Common myeloid progenitor, CD34-positive (primary cell): ENCODE measurements around the gene PPP1R9A.

Source experiments
- CTCF ChIA-PET: fragments of 350-600 bp; sonication (Branson Sonifier 250); formaldehyde crosslinking; loops from one replicate; lab custom pipeline; 2021; ENCODE audit warnings: antibody characterized with exemption; lab: Charles Lee
- POLR2A ChIA-PET: fragments of 350-600 bp; sonication (Branson Sonifier 250); formaldehyde crosslinking; loops from one replicate; lab custom pipeline; 2021; ENCODE audit warnings: antibody characterized with exemption; lab: Charles Lee
- DNase-seq, 3 donors: peaks; one replicate each; pipeline versions ENCODE4 v3.0.0 to v3.0.0-alpha.2; 2013
- H3K27ac ChIP-seq, 2 experiments: 1 replicate in 1 of 2; 2 replicates in 1 of 2; pipeline ENCODE4 v1.7.0; 2013; ENCODE audit warnings: inconsistent platforms in 2 of 2, low read length in 2 of 2, mild to moderate bottlenecking in 2 of 2, low read depth in 1 of 2, moderate library complexity in 1 of 2; ENCODE audit not compliant: severe bottlenecking in 2 of 2, insufficient read depth in 1 of 2, poor library complexity in 1 of 2
- H3K27me3 ChIP-seq, 5 experiments: replicated peaks in 2 of 5; 1 replicate in 3 of 5; 2 replicates in 2 of 5; pipeline versions ENCODE4 v1.6.1 to v1.7.0; 2013; ENCODE audit warnings: low read length in 4 of 5, mild to moderate bottlenecking in 2 of 5, moderate library complexity in 2 of 5, inconsistent platforms in 1 of 5; ENCODE audit not compliant: insufficient read depth in 5 of 5, control insufficient read depth in 4 of 5
- H3K36me3 ChIP-seq, 4 experiments: 1 replicate in 2 of 4; 2 replicates in 2 of 4; pipeline versions ENCODE4 v1.6.1 to v1.7.0; 2013; ENCODE audit warnings: low read length in 3 of 4, control low read depth in 1 of 4, mild to moderate bottlenecking in 1 of 4; ENCODE audit not compliant: control insufficient read depth in 4 of 4, insufficient read depth in 4 of 4
- H3K4me1 ChIP-seq, 4 experiments: 1 replicate in 3 of 4; 2 replicates in 1 of 4; pipeline versions ENCODE4 v1.6.1 to v1.7.1; 2013; ENCODE audit warnings: low read length in 3 of 4, mild to moderate bottlenecking in 3 of 4, control low read depth in 1 of 4, inconsistent platforms in 1 of 4, moderate library complexity in 1 of 4; ENCODE audit not compliant: control insufficient read depth in 4 of 4, insufficient read depth in 4 of 4; ENCODE audit errors: control extremely low read depth in 1 of 4
- H3K4me3 ChIP-seq, 7 experiments: 1 replicate in 4 of 7; 2 replicates in 3 of 7; pipeline versions ENCODE4 v1.5.1 to v1.7.0; 2013; ENCODE audit warnings: mild to moderate bottlenecking in 7 of 7, low read length in 6 of 7, moderate library complexity in 6 of 7, inconsistent platforms in 2 of 7, low read depth in 2 of 7, control low read depth in 1 of 7; ENCODE audit not compliant: insufficient read depth in 4 of 7, control insufficient read depth in 1 of 7; ENCODE audit errors: extremely low read depth in 1 of 7
- H3K9me3 ChIP-seq, 5 experiments: 1 replicate in 4 of 5; 2 replicates in 1 of 5; pipeline versions ENCODE4 v1.6.1 to v1.7.1; 2013; ENCODE audit warnings: low read length in 4 of 5, mild to moderate bottlenecking in 2 of 5, inconsistent platforms in 1 of 5, low read depth in 1 of 5, moderate library complexity in 1 of 5; ENCODE audit not compliant: control insufficient read depth in 4 of 5, insufficient read depth in 2 of 5; ENCODE audit errors: control extremely low read depth in 1 of 5
- WGBS: methylation state at CpG from one replicate; pipeline ENCODE4 v1.1.5; 2013; ENCODE audit not compliant: insufficient coverage; 5-methylcytosine and 5-hydroxymethylcytosine counted together

The PPP1R9A gene

GRCh38 chr7:95027234-95027872, 120.0 kb downstream of the PPP1R9A start:
- Histone ChIP-seq H3K4me3 (no peak overlapping the region), H3K27me3 (no peaks in the 10 kb centered on the region), H3K36me3 (peaks cover 0 to 2% (median 0%) of the 10 kb centered on the region in 4 experiments), H3K4me1 (no peaks in the 10 kb centered on the region), H3K27ac (no peak overlapping the region), H3K9me3 (peaks cover 0 to 15% (median 1%) of the 10 kb centered on the region in 5 experiments)
- POLR2A ChIA-PET: no interaction called here
- CTCF ChIA-PET: no interaction called here
- no peak for DNase-seq
- WGBS: 95% methylated on average over 7 of the region's 11 CpGs

- no peak overlapping the region for H3K4me3 ChIP-seq
- DNase-seq: no peak
- peaks cover 0 to 15% (median 1%) of the 10 kb centered on the region in 5 experiments for H3K9me3 ChIP-seq
- H3K4me1 ChIP-seq: no peaks in the 10 kb centered on the region
- no peak overlapping the region for H3K27ac ChIP-seq
- no CpG with 5 or more reads among the region's 1 CpG for WGBS
- ChIA-PET CTCF (no interaction called here), POLR2A (no interaction called here)
- no peaks in the 10 kb centered on the region for H3K27me3 ChIP-seq
- H3K36me3 ChIP-seq: peaks cover 0 to 2% (median 0%) of the 10 kb centered on the region in 4 experiments
Observed at GRCh38 chr7:95028683-95029082, 121.3 kb downstream of the PPP1R9A start.

- no peaks in the 10 kb centered on the region for H3K36me3 ChIP-seq
- no peak for DNase-seq
- CTCF ChIA-PET: no interaction called here
- no peaks in the 10 kb centered on the region for H3K9me3 ChIP-seq
- no peak overlapping the region for H3K4me3 ChIP-seq
- no peaks in the 10 kb centered on the region for H3K4me1 ChIP-seq
- no peaks in the 10 kb centered on the region for H3K27me3 ChIP-seq
- POLR2A ChIA-PET: no interaction called here
- no peak overlapping the region for H3K27ac ChIP-seq
Observed at GRCh38 chr7:95035295-95035694, 127.9 kb downstream of the PPP1R9A start.

DNA sequence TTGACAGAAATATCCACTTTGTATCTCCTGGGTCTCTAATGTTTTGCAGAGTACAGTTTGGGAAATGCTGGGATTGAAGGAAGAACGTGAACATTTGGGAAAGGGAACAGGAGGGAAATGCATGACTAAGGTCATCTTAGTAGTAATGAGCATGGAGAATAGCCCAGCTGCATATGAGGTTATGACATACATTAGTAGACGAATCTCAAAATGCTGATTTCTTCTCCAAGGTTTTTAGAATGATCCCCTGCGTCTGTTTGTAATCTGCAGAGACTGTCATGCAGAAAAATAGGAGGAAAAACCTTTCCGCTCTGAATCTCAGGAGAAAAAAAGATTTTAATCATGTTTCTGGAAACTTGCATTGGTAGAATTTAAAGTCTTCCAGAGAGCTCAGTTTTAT, 133.6 kb downstream of the PPP1R9A start:
- Histone ChIP-seq H3K9me3 (no peaks in the 10 kb centered on the region), H3K27me3 (no peaks in the 10 kb centered on the region), H3K4me1 (peaks cover 0 to 4% (median 0%) of the 10 kb centered on the region in 4 experiments), H3K27ac (no peak overlapping the region), H3K4me3 (no peak overlapping the region), H3K36me3 (no peaks in the 10 kb centered on the region)
- WGBS: 93% methylated on average over 4 of the region's 4 CpGs
- ChIA-PET CTCF (no interaction called here), POLR2A (interaction anchor here (0.6 kb wide), 1 partner anchor 1620 kb away, joined by 3 read pairs; no protein-coding TSS in a partner anchor)
- DNase-seq: no peak

- 97% methylated on average over 6 of the region's 8 CpGs for WGBS
- no peaks in the 10 kb centered on the region for H3K27me3 ChIP-seq
- CTCF ChIA-PET: interaction anchor here (0.7 kb wide), 1 partner anchor 595 kb away, joined by 4 read pairs; no protein-coding TSS in a partner anchor
- no peak overlapping the region for H3K27ac ChIP-seq
- POLR2A ChIA-PET: no interaction called here
- peaks cover 0 to 4% (median 0%) of the 10 kb centered on the region in 4 experiments for H3K4me1 ChIP-seq
- H3K9me3 ChIP-seq: no peaks in the 10 kb centered on the region
- DNase-seq: peak; percentile 19 to 60 (median 58)
- H3K4me3 ChIP-seq: no peak overlapping the region
- H3K36me3 ChIP-seq: no peaks in the 10 kb centered on the region
Observed at GRCh38 chr7:95045236-95045923, 138.0 kb downstream of the PPP1R9A start.

- POLR2A ChIA-PET: no interaction called here
- Histone ChIP-seq H3K27me3 (no peaks in the 10 kb centered on the region), H3K9me3 (no peaks in the 10 kb centered on the region), H3K36me3 (no peaks in the 10 kb centered on the region), H3K4me3 (no peak overlapping the region), H3K4me1 (peaks cover 0 to 4% (median 0%) of the 10 kb centered on the region in 4 experiments), H3K27ac (no peak overlapping the region)
- CTCF ChIA-PET: interaction anchor here (1.0 to 1.3 kb wide), 2 partner anchors 99 to 298 kb away, joined by 3 read pairs; no protein-coding TSS in a partner anchor
- no peak for DNase-seq
- 100% methylated on average over 2 of the region's 7 CpGs for WGBS
Observed at GRCh38 chr7:95046494-95047240, 139.3 kb downstream of the PPP1R9A start.
